GM21367 (cell line): ENCODE data around the gene ZNF414.
"Not testable (repeated sequence)": the region's sequence is repeated elsewhere in the genome, so short reads cannot be mapped to it uniquely, and the experiment has no call there.

Experiments used
- ATAC-seq: cut with Tn5 transposase; IDR thresholded peaks from one replicate; pipeline ENCODE4 v1.9.1; 2021; ENCODE audit not compliant: unreplicated experiment

The ZNF414 gene

GRCh38 chr19:8518536-8518935 is 4.6 kb upstream of the ZNF414 start:
- no peak for ATAC-seq

DNA sequence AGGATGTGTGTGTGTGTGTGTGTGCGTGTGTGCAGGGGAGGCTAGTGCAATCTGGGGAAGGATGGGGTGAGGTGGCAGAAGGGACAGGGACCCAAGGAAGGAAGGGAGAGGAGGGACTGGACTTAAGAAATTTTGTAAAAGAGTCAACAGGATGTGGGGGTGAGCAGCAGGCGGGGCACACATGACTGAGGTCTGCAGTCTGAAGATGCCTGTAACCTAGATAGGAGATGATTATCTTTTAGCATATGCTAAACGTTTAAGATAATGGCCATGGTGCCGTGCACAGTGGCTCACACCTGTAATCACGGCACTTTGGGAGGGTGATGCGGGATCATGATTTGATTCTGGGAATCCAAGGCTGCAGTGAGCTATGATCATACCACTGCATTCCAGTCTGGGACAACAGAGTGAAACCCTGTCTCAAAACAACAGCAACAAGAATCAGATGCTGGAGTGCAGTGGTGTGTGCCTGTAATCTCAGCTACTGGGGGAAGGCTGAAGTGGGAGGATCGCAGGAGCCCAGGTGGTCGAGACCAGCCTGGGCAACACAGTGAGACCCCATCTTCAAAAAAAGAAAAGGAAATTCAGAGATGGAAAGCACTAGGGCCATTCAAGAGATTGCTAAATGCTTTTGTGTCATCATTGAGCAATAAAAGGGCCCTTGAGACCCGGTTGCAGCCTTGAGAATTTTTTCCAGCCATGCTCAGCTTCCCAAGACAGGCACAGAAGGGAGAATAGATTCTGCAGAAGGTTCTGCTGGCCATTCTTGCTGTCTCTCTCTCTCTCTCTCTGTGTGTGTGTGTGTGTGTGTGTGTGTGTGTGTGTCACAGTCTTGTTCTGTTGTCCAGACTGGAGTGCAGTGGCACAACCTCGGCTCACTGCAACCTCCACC is 3.8 kb upstream of the ZNF414 start:
- no peak for ATAC-seq

GRCh38 chr19:8515317-8515716 is 1.4 kb upstream of the ZNF414 start:
- no peak for ATAC-seq

DNA sequence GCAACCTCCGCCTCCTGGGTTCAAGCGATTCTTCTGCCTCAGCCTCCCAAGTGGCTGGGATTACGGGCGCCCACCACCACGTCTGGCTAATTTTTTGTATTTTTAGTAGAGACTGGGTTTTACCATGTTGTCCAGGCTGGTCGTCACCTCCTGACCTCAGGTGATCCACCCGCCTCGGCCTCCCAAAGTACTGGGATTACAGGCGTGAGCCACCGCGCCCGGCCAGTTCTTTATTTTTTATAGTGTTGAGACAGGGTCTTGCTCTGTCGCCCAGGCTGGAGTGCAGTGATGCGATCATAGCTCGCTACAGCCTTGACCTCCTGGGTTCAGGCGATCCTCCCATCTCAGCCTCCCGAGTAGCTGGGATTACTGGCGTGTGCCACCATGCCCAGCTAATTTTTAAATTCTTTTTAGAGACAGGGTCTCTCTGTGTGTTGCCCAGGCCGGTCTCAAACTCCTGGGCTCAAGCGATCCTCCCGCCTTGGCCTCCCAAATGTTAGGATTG is 590 bp upstream of the ZNF414 start:
- not testable (repeated sequence) for ATAC-seq

DNA sequence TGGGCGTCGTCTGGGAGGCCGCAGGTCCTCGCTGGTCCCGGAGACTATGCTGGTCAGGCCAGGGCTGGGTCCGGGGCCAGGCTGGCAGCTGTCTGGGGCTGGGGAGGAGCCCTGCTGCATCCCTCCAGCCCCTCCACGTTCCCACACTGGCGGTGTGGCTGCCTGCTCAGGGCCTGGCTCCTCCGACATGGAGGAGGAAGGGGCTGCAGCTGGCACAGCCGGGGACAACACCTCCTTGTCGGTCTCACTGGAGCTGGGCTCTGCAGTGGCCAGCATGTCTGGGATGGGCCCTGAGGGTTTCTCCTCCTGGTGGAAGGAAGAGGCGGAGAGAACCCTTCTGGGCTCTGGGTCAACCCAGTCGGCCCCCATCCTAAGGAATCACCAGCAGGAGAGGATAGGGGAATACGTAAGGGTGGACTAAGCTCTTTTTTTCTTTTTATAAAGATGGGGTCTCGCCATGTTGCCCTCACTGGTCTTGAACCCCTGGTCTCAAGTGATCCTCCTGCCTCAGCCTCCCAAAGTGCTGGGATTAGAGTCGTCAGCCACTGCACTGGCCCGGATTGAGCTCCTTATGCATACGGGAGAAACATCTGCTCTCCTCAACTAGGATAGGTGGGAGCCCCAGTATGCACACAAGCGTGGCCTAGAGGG is 806 bp downstream of the ZNF414 start:
- no peak for ATAC-seq

- ATAC-seq: no peak
Observed at GRCh38 chr19:8512115-8512967, 1.6 kb downstream of the ZNF414 start.

DNA sequence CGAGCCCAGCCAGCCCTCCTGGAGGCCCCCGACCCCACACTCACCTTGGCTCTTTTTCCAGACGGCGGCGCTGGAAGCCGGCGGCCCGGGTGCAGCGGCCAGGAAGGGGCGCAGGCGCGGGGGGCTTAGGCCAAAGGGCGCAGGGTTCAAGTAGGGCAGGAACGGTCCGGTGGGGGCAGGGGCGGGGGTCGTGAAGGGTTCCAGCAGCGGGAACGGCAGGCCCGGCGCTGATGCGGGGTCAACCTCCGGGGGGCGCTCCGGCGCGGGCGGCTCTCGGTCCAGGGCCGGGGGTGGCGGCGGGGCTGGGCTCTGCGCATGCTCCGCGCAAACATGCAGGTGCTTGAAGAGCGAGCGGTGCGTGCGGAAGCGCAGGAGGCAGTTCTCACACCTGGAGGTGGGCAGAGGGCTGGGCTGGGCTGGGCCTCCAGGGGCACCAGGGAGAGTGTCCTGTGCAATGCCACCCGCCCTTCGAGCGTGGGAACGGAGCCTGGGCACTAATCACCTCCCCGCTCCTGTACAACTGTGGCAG is 2.3 kb downstream of the ZNF414 start:
- ATAC-seq: no peak

- ATAC-seq: no peak
Observed at GRCh38 chr19:8510589-8511115, 3.3 kb downstream of the ZNF414 start.

DNA sequence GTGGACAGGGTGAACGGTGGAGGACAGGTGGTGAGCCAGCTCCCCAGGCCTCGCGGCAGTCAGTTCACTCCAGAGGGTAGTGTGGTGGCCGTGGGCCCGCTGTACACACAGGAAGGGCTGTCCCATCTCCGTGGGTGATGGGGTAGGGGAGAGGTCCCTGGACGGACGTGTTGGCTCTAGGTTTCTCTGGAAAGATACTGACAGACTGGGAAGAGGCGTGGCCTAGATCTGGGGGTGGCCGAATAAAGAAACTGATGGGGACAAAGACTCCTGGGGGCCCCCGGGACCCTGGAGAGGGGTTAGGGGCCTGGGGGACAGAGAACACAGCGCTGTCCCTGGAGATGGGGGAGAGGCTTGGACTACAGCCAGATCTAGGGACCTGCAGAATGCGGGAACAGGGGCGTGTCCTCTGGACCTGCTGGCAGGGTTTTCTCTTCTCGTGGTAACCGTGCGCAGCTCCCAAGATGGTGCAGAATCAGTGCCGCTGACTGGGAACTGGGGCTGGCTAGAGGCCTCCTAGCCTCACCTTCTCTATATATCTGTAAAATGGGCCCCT is 7.5 kb downstream of the ZNF414 start:
- no peak for ATAC-seq

DNA sequence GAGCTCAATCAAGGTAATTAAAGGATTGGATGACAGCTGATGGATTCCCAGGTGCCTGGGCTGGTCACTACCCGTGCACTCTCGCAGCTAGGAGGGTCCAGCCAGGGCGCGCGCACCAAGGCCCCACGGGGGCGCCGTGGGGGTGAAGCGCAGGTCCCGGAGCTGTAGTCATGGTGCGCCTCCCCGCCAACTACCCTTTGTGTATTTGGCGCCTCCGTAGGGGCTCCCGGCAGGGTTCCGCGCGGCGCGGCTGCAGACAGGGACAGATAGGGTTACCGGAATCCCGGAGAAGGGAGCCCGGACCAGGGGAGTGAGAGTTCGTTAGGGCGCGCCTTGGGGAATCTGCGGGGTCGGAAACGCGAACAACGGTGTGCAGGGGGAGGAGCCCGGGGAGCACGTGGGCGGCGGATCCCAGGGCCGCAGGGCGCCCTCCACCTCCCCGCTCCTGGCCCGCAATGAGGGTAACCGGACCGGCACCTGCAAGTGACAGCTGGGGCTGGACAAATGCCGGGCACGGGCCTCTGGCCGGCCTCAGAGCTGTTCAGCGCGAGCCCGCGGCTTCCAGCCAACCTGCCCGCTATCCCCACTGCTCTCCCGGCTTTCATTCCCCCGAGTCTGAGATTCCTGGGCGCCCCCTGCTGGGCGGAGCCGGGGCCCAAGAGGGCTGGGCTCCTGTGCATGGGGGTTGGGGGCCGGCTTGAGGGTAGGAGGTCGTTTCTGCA is 8.1 kb downstream of the ZNF414 start:
- ATAC-seq: no peak

DNA sequence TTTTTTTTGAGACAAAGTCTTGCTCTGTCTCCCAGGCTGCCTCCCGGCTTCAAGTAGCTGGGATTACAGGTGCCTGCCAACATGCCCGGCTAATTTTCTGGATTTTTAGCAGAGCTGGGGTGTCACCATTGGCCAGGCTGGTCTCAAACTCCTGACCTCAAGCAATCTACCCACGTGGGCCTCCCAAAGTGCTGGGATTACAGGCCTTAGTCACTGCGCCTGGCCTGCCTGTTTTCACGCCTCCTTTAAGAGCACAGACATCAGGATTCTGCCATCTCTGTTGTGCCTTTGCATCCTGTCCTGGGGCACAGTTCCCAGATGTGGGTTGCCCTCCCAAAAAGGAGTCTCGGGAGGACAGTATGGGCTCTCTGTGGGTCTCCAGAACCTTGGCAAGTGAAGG is 9.0 kb downstream of the ZNF414 start:
- no peak for ATAC-seq

DNA sequence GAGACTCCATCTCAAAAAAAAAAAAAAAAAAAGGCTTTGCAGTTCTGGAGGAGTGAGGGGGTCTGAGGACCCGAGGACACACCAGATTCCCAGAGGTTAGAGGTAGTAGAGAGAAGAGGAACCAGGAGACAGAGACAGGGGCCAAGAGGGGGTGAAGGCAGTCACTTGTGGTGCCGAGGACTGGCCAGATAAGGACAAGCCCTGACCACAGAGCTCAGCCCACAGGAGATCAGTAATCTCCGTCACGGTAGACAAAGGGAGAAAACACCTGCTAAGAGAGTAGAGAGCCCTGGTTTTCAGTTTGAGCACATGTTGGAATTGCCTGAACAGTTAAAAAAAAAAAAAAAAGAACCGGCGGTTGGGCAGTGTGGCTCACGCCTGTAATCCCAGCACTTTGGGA is 9.8 kb downstream of the ZNF414 start:
- no peak for ATAC-seq

- no peak for ATAC-seq
Observed at GRCh38 chr19:8503510-8503909, 10.5 kb downstream of the ZNF414 start.

DNA sequence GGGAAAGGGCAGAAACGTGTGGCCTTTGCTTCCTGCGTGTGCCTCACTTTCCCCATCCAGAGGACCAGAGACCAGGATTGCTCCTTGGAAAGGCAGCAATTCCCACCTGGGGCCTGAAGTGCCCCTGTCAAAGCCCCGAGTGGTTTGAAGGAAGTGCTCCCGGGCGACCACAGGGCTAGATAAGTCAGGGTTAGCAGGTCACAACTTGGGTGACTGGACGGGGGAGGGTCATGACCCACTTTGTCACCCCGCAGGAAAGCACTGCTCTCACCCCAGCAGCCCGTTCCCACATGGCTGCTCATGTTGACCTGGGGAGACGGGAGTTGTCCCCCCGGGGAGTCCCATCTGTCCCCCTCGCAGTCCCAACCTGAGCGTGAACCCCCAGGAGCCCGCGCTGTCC is 12.0 kb downstream of the ZNF414 start:
- ATAC-seq: no peak

DNA sequence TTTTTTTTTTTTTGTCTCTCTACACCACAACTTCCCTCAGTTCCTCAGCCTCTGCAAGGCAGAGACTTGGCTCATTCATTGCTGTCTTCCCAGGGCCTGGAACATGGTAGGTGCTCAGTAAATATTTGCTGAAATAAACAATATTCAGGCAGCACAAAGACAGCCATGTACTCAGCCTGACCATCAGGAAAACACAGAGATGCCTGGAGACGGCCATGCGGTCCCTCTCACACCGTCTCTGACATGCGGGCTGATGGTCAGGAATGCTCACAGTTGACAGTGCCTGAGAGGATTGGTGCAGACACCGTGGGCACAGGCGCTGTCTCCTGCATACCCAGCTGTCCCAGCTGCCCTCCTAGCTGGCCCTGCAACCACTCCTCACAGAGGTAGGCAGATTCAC is 12.5 kb downstream of the ZNF414 start:
- ATAC-seq: no peak

GRCh38 chr19:8500158-8500557 is 13.8 kb downstream of the ZNF414 start:
- ATAC-seq: no peak

DNA sequence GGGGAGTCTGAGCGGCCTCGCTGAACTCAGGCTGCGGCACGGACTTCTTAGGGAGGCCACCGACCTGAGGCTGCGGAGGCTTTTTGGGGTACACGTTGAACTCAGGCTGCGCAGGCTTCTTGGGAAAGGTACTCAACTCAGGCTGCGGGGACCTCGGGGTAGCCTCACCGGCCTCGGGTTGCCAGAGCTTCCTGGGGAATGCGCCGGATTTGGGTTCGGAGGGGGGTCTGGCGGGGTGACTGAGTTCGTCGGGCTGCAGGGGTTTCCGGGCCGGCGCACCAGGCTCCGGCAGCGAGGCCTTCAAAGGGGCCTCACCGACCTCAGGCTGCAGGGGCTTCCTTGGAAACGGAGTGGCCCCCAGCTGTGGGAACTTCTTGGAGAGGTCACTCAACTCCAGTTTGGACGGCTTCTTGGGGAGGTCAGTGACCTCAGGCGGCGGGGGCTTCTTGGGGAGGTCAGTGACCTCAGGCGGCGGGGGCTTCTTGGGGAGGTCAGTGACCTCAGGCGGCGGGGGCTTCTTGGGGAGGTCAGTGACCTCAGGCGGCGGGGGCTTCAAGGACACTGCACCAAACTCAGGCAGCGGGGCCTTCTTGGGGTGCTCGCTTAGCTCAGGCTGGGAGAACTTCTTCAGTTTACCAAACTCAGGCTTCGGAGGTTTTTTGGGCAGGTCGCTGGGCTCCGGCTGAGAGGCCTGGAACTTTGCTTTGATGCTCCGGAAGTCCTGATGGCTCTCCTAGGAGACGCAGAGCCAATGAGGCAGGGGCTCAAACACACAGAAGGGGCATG is 14.7 kb downstream of the ZNF414 start:
- ATAC-seq: no peak

GRCh38 chr19:8498295-8498694 is 15.7 kb downstream of the ZNF414 start:
- no peak for ATAC-seq

DNA sequence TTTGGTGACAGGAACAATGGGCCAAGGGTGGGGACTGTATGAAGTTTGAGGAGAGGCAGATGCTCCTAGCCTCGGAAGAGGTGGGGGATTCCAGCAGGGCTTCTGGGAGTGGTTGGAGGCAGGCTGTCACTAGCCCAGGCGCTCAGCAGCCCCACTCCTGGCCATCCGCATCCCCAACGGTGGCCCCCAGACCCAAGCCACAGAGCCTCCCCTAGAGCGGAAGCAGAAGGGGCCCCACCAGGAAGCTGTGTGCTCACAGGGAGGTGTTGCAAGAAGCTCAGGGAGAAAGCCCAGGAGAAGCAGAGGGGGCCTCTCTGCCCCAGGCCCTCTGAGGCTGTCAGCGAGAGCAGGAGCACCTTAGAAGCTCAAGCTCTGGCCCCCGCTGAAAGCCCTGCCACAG is 19.8 kb downstream of the ZNF414 start:
- no peak for ATAC-seq
